Trophoblast cell (in vitro differentiated cells and primary cell): Measurements from ENCODE around the gene FHOD3.

Source experiments
- DNase-seq, 2 donors: peaks; one replicate each; pipeline ENCODE4 v3.0.0-alpha.2; 2016
- H2AFZ ChIP-seq: 2 replicates; pipeline ENCODE4 v1.6.1; 2013; ENCODE audit warnings: low read length, moderate library complexity, mild to moderate bottlenecking; ENCODE audit not compliant: insufficient read depth, poor library complexity
- H2AK5ac ChIP-seq: 2 replicates; pipeline ENCODE4 v1.6.1; 2013; ENCODE audit warnings: mild to moderate bottlenecking, low read length
- H2BK120ac ChIP-seq: 2 replicates; pipeline ENCODE4 v1.6.1; 2013; ENCODE audit warnings: low read length, mild to moderate bottlenecking, moderate library complexity; ENCODE audit not compliant: insufficient read depth, poor library complexity
- H2BK12ac ChIP-seq: 2 replicates; pipeline ENCODE4 v1.6.1; 2013; ENCODE audit warnings: mild to moderate bottlenecking, low read length, moderate library complexity
- H2BK5ac ChIP-seq: 2 replicates; pipeline ENCODE4 v1.6.1; 2013; ENCODE audit warnings: low read length, low read depth, moderate library complexity, mild to moderate bottlenecking; ENCODE audit not compliant: poor library complexity
- H3K14ac ChIP-seq: 2 replicates; pipeline ENCODE4 v1.6.1; 2013; ENCODE audit warnings: mild to moderate bottlenecking, low read length
- H3K18ac ChIP-seq: 2 replicates; pipeline ENCODE4 v1.6.1; 2013; ENCODE audit warnings: mild to moderate bottlenecking, low read length
- H3K23ac ChIP-seq: 2 replicates; pipeline ENCODE4 v1.6.1; 2013; ENCODE audit warnings: low read length
- H3K27ac ChIP-seq: 2 replicates; pipeline ENCODE4 v1.5.1; 2013; ENCODE audit warnings: low read depth, mild to moderate bottlenecking, inconsistent platforms, low read length, moderate library complexity
- H3K27me3 ChIP-seq: 2 replicates; pipeline ENCODE4 v1.6.1; 2013; ENCODE audit warnings: inconsistent platforms, mild to moderate bottlenecking, low read length, moderate library complexity; ENCODE audit not compliant: insufficient read depth
- H3K36me3 ChIP-seq, 2 experiments: 1 replicate in 1 of 2; 2 replicates in 1 of 2; pipeline ENCODE4 v1.6.1; 2013; ENCODE audit warnings: low read length in 2 of 2, mild to moderate bottlenecking in 2 of 2, moderate library complexity in 1 of 2; ENCODE audit not compliant: insufficient read depth in 2 of 2, control insufficient read depth in 1 of 2
- H3K4ac ChIP-seq: 2 replicates; pipeline ENCODE4 v1.6.1; 2013; ENCODE audit warnings: low read depth, mild to moderate bottlenecking, low read length, moderate library complexity
- H3K4me1 ChIP-seq, 2 experiments: 1 replicate in 1 of 2; 2 replicates in 1 of 2; pipeline ENCODE4 v1.6.1; 2013; ENCODE audit warnings: low read length in 2 of 2, mild to moderate bottlenecking in 2 of 2, moderate library complexity in 1 of 2; ENCODE audit not compliant: insufficient read depth in 2 of 2, control insufficient read depth in 1 of 2
- H3K4me2 ChIP-seq: 2 replicates; pipeline ENCODE4 v1.6.1; 2013; ENCODE audit warnings: inconsistent platforms, mild to moderate bottlenecking, low read length, moderate library complexity
- H3K4me3 ChIP-seq: 2 replicates; pipeline ENCODE4 v1.5.1; 2013; ENCODE audit warnings: mild to moderate bottlenecking, low read depth, low read length, inconsistent platforms
- H3K79me1 ChIP-seq: one replicate; pipeline ENCODE4 v1.6.1; 2013; ENCODE audit warnings: low read length
- H3K79me2 ChIP-seq: 2 replicates; pipeline ENCODE4 v1.6.1; 2013; ENCODE audit warnings: low read length, mild to moderate bottlenecking; ENCODE audit not compliant: control insufficient read depth, insufficient read depth, poor library complexity
- H3K9ac ChIP-seq: 2 replicates; pipeline ENCODE4 v1.6.1; 2013; ENCODE audit warnings: mild to moderate bottlenecking, low read length
- H3K9me3 ChIP-seq: 2 replicates; pipeline ENCODE4 v1.6.1; 2013; ENCODE audit warnings: low read depth, mild to moderate bottlenecking, control low read depth, inconsistent platforms, low read length; ENCODE audit not compliant: insufficient read depth
- H4K12ac ChIP-seq: 2 replicates; pipeline ENCODE4 v1.6.1; 2013; ENCODE audit warnings: low read depth, mild to moderate bottlenecking, low read length, moderate library complexity
- H4K8ac ChIP-seq: 2 replicates; pipeline ENCODE4 v1.6.1; 2013; ENCODE audit warnings: low read depth, mild to moderate bottlenecking, low read length, moderate library complexity
- H4K91ac ChIP-seq: one replicate; pipeline ENCODE4 v1.6.1; 2013; ENCODE audit warnings: low read depth, mild to moderate bottlenecking, low read length, moderate library complexity
- WGBS: extraction: QIAGEN DNeasy Blood & Tissue Kit; methylation state at CpG from one replicate; pipeline ENCODE4 v1.1.7; 2013; ENCODE audit warnings: missing lambda C conversion rate; ENCODE audit not compliant: insufficient read length, insufficient coverage; ENCODE audit errors: extremely low coverage; 5-methylcytosine and 5-hydroxymethylcytosine counted together

Gene FHOD3

DNA sequence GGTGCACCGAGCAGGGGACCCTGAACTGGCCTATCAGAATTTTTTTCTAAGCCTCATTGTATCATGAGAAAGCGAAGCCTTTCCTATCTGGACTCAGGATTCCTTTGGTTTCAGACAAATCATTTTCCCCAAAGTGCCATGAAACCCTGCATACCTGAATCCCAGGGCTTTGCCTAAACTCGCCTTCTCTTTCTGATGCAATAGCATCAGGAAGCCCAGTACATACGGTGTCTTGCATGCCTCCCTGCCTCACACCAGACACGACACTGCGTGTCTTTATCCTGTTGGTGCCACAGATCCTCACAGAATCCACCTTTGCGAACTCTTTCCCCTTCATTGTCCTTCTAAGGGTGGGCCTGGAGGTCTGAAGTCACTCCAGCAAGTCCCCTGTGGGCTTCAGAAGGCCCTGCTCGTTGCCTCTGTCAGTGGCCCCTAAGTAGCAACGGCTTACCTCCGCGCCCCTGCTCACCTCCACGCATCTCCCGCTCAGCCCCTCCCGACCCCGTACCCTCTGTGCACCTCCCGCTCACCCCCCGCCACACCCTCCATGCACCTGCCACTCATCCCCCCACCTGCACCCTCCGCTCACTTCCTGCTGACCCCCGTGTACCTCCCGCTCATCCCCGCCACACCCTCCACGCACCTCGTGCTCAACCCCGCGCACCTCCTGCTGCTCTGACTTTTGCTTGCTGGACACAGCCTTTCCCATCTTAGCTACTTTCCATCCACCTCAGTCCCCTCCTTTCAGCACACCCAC lies 447.9 kb downstream of the FHOD3 start:
- Histone ChIP-seq H3K36me3 (peaks cover 42 to 55% of the 10 kb centered on the region in 2 experiments), H2BK120ac (no peak overlapping the region), H3K27me3 (no peaks in the 10 kb centered on the region), H3K23ac (no peak overlapping the region), H3K14ac (no peak overlapping the region), H3K9me3 (no peaks in the 10 kb centered on the region), H2AFZ (no peak overlapping the region), H3K79me1 (no peaks in the 10 kb centered on the region), H2AK5ac (no peak overlapping the region), H4K91ac (no peak overlapping the region), H3K18ac (no peak overlapping the region), H3K4me3 (no peak overlapping the region), H3K9ac (no peak overlapping the region), H3K79me2 (no peaks in the 10 kb centered on the region), H3K4me1 (no peaks in the 10 kb centered on the region), H4K8ac (no peak overlapping the region), H3K27ac (no peak overlapping the region), H4K12ac (peak overlapping the region; percentile 17), H3K4me2 (no peak overlapping the region), H3K4ac (no peak overlapping the region), H2BK5ac (no peak overlapping the region), H2BK12ac (no peak overlapping the region)
- DNase-seq, result no peak
- WGBS, result no CpG with 5 or more reads among the region's 25 CpGs

DNA sequence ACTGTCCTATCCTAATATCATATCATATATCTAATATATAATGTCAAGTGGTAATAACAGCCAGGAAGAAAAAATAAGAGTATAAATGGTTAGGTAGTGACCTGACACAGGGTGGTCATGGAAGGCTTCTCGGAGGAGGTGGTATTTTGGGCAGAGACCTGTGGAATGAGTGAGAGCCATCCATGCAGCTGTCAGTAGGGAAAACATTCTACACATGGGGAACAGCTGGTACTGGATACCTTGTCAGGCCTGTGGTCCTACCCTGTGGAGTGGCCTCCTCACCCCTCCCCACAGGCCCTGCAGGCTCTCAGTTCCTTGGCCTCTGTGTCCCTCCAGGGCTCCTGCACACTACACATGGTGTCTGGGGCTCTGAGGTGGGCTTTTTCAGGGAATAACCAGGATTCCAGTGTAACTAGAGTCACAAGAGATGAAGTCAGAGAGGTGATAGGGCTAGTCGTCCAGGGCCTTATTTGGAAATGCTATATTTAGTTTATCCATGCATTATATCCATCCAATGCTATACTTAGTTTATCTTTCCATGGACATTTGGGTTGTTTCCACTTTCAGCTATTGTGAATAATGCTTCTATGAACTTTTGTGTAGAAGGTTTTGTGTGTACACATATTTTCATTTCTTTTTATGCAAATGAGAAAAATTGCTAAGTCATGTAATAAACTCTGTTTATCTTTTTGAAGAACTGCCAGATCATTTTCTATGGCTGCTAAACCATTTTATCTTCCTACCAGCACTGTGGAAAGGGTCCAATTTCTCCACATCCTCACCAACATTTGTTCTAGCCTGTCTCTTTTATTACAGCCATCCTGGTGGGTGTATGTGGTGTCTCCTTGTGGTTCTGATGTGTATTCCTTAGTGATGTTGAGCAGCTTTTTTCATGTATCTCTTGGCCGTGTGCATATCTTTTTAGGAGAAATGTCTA lies 455.7 kb downstream of the FHOD3 start:
- Histone ChIP-seq H3K79me2 (no peaks in the 10 kb centered on the region), H4K8ac (no peak overlapping the region), H3K4me3 (no peak overlapping the region), H3K23ac (peak overlapping the region; percentile 52), H2BK120ac (no peak overlapping the region), H2BK12ac (no peak overlapping the region), H3K4ac (no peak overlapping the region), H3K4me1 (no peaks in the 10 kb centered on the region), H2AK5ac (no peak overlapping the region), H3K27me3 (no peaks in the 10 kb centered on the region), H3K9ac (no peak overlapping the region), H3K36me3 (peaks cover 2 to 11% of the 10 kb centered on the region in 2 experiments), H2BK5ac (no peak overlapping the region), H3K18ac (no peak overlapping the region), H3K4me2 (no peak overlapping the region), H3K27ac (no peak overlapping the region), H3K9me3 (no peaks in the 10 kb centered on the region), H4K91ac (no peak overlapping the region), H3K79me1 (no peaks in the 10 kb centered on the region), H4K12ac (no peak overlapping the region), H2AFZ (no peak overlapping the region), H3K14ac (no peak overlapping the region)
- WGBS, result no CpG with 5 or more reads among the region's 3 CpGs
- no peak for DNase-seq

DNA sequence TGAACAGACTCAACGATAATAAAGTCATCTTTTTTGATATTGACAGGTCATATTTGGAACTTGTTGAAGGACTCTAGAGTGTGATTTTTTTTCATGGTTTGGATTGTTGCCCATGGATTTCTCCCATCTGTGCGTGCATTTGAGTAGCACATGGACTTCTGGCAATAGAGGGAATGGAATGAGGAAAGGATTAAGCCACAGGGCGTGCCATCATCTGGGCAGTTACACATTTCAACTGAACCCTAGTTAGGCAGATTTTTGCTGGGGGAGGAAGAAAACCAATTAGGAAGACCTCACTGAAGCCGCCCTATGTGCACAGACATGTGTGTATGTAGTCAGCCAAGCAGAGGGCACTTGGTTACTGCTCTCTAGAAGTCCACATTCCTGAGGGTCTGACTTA lies 458.7 kb downstream of the FHOD3 start:
- H4K91ac ChIP-seq, result no peak overlapping the region
- no peak overlapping the region for H3K4me2 ChIP-seq
- peaks cover 12 to 24% of the 10 kb centered on the region in 2 experiments for H3K36me3 ChIP-seq
- H3K9ac ChIP-seq, result no peak overlapping the region
- no peak overlapping the region for H2BK12ac ChIP-seq
- DNase-seq, result no peak
- no peak overlapping the region for H3K27ac ChIP-seq
- H3K9me3 ChIP-seq, result no peaks in the 10 kb centered on the region
- no peak overlapping the region for H3K4me3 ChIP-seq
- H4K12ac ChIP-seq, result no peak overlapping the region
- no peaks in the 10 kb centered on the region for H3K27me3 ChIP-seq
- H3K23ac ChIP-seq, result no peak overlapping the region
- H3K79me2 ChIP-seq, result no peaks in the 10 kb centered on the region
- no peak overlapping the region for H2BK120ac ChIP-seq
- no peak overlapping the region for H3K18ac ChIP-seq
- H3K14ac ChIP-seq, result no peak overlapping the region
- no peak overlapping the region for H4K8ac ChIP-seq
- WGBS, result no CpG with 5 or more reads among the region's 4 CpGs
- H3K4me1 ChIP-seq, result no peaks in the 10 kb centered on the region
- no peaks in the 10 kb centered on the region for H3K79me1 ChIP-seq
- no peak overlapping the region for H2BK5ac ChIP-seq
- H2AK5ac ChIP-seq, result no peak overlapping the region
- H3K4ac ChIP-seq, result no peak overlapping the region
- no peak overlapping the region for H2AFZ ChIP-seq

DNA sequence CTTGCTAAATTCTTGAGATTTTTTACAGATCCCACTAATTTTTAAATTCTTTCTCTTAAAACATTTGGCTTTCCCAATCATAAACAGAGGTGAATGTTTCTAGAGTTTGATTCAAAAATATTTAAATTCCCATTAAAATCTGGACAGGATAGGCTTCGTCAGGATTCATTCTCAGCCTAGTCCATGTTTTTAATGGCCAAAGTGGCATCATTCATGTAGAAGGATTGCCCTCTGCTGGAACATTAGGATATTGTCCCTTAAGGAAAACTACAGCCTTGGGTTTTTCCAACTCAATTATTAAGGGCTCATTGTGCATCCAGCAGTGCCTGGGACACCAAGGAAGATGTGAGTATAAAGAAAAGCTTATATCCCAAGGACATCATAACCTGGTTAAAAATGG lies 459.6 kb downstream of the FHOD3 start:
- WGBS, result no CpG with 5 or more reads among the region's 1 CpG
- H2BK5ac ChIP-seq, result no peak overlapping the region
- H3K23ac ChIP-seq, result no peak overlapping the region
- no peak overlapping the region for H3K9ac ChIP-seq
- H4K8ac ChIP-seq, result no peak overlapping the region
- H3K4me1 ChIP-seq, result no peaks in the 10 kb centered on the region
- H3K9me3 ChIP-seq, result no peaks in the 10 kb centered on the region
- H2BK12ac ChIP-seq, result no peak overlapping the region
- no peak overlapping the region for H4K12ac ChIP-seq
- peaks cover 15 to 31% of the 10 kb centered on the region in 2 experiments for H3K36me3 ChIP-seq
- no peak overlapping the region for H2AFZ ChIP-seq
- H3K79me2 ChIP-seq, result no peaks in the 10 kb centered on the region
- no peak overlapping the region for H3K4me2 ChIP-seq
- no peak overlapping the region for H2BK120ac ChIP-seq
- no peaks in the 10 kb centered on the region for H3K79me1 ChIP-seq
- peak; percentile 31 to 70 for DNase-seq
- H3K4me3 ChIP-seq, result no peak overlapping the region
- H3K4ac ChIP-seq, result no peak overlapping the region
- H3K18ac ChIP-seq, result no peak overlapping the region
- H4K91ac ChIP-seq, result no peak overlapping the region
- no peaks in the 10 kb centered on the region for H3K27me3 ChIP-seq
- H3K14ac ChIP-seq, result no peak overlapping the region
- no peak overlapping the region for H3K27ac ChIP-seq
- H2AK5ac ChIP-seq, result no peak overlapping the region
